WTC11 (cell line): ENCODE results near the gene NUDT22.

Experiments
- ZNF121 ChIP-seq: sonication (generic); formaldehyde crosslinking; IDR thresholded peaks from 2 replicates; pipeline ENCODE4 v1.8.0; 2023; ENCODE audit warnings: missing genetic modification reagents
- ZNF232 ChIP-seq: sonication (generic); formaldehyde crosslinking; IDR thresholded peaks from 2 replicates; pipeline ENCODE4 v1.8.0; 2022; ENCODE audit warnings: mild to moderate bottlenecking, missing genetic modification reagents
- TF ChIP-seq, protein P1 (sequence below): fragments of 200-600 bp; IDR thresholded peaks from 2 replicates; pipeline ENCODE4 v1.8.0; 2022; ENCODE audit warnings: antibody characterized with exemption
- TF ChIP-seq, protein P2 (sequence below): sonication (generic); formaldehyde crosslinking; IDR thresholded peaks from 2 replicates; pipeline ENCODE4 v1.8.0; 2022; ENCODE audit warnings: mild to moderate bottlenecking, missing genetic modification reagents

DNA sequence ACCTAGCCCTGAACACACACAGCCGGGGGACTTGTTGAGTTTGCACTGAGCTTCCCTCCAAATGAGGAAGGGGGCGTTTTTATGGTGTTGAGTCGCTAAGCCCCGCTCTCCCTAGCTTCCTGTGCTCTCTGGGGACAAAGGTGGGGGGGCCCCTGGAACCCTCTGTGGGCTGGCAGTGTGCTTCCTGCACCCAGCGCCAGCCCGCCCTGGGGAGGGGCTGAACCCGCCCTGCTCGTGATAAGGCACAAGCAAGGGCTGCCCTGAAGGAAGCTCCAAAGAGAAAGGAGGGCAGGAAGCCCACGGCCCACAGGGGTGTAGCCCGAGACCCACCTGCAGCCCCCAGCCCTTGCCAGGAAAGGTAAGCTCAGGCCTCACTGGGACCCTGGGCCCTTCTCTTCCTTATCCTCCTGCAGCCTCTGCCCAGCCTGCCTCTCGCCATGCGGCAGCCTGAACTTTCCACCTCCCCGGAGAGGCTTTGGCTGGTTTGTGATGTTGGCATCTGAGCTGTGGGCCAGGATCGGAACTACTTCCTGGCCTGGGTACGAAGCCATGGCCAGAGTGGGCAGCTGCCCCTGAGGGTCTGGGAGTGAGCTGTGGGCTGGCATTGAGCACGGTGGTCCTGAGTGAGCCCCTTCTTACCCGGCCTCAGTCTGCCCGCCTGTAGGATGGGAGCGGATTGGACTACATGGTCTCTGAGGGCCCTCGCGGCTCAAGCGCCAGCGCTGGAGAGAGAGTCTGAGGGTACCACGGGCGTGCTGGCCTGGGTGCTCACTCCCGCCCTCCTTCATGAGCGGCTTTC is 19.4 kb upstream of the NUDT22 start, which contains the start of gene FERMT3:
- TF ChIP-seq, protein P1, sequence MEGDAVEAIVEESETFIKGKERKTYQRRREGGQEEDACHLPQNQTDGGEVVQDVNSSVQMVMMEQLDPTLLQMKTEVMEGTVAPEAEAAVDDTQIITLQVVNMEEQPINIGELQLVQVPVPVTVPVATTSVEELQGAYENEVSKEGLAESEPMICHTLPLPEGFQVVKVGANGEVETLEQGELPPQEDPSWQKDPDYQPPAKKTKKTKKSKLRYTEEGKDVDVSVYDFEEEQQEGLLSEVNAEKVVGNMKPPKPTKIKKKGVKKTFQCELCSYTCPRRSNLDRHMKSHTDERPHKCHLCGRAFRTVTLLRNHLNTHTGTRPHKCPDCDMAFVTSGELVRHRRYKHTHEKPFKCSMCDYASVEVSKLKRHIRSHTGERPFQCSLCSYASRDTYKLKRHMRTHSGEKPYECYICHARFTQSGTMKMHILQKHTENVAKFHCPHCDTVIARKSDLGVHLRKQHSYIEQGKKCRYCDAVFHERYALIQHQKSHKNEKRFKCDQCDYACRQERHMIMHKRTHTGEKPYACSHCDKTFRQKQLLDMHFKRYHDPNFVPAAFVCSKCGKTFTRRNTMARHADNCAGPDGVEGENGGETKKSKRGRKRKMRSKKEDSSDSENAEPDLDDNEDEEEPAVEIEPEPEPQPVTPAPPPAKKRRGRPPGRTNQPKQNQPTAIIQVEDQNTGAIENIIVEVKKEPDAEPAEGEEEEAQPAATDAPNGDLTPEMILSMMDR: no peak
- TF ChIP-seq, protein P2, sequence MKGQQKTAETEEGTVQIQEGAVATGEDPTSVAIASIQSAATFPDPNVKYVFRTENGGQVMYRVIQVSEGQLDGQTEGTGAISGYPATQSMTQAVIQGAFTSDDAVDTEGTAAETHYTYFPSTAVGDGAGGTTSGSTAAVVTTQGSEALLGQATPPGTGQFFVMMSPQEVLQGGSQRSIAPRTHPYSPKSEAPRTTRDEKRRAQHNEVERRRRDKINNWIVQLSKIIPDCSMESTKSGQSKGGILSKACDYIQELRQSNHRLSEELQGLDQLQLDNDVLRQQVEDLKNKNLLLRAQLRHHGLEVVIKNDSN (CRISPR knock-in tag): no peak
- TF ChIP-seq ZNF232 (CRISPR knock-in tag) (no peak), ZNF121 (CRISPR knock-in tag) (no peak)
